Kidney tubule cell (primary cell): ENCODE measurements around the gene LMAN1.
A peak's percentile ranks its signal among the peaks of the same experiment; 100 is the strongest.

Source experiments
- DNase-seq: peaks from one replicate; pipeline ENCODE4 v3.0.0-alpha.2; 2018; ENCODE audit warnings: low spot score

Gene LMAN1, protein sequence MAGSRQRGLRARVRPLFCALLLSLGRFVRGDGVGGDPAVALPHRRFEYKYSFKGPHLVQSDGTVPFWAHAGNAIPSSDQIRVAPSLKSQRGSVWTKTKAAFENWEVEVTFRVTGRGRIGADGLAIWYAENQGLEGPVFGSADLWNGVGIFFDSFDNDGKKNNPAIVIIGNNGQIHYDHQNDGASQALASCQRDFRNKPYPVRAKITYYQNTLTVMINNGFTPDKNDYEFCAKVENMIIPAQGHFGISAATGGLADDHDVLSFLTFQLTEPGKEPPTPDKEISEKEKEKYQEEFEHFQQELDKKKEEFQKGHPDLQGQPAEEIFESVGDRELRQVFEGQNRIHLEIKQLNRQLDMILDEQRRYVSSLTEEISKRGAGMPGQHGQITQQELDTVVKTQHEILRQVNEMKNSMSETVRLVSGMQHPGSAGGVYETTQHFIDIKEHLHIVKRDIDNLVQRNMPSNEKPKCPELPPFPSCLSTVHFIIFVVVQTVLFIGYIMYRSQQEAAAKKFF

GRCh38 chr18:59358712-59359575 is at the start of gene LMAN1:
Gene LMAN1, minus strand, starts transcription at chr18:59359265. Its CDS starts 21 bp downstream, at chr18:59359244.
- peak; percentile 93 for DNase-seq

DNA sequence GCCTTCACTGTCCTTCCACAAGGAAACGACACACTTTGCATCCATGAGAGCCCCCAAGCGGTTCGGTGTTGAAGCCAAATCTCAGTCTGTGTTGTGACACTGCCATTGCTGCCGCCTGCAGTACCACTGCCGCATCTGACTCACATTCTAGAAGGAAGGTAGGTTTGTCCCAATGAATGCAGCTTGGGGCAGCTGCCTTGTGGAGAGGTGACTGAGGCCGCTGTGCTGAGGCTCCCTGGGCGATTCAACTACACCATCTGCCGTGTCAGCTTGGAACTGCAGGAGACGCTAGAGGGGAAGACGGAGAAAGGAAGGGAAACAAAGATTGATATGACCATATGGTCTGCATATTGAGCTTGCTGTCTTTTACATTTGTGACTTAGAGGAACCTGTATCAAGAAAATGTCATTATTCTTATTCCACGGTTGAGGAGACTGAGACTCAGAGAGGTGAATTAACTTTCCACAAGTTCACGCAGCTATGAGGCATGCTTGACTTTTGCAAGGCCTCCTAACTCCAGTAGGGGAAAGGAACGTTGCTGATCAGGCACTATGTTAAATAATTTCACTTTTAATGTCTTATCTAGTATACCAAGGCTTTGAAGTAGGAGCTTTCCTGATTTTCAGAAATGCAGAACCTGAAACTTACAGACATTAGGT is 43.5 kb upstream of the LMAN1 start:
- peak; percentile 93 for DNase-seq

DNA sequence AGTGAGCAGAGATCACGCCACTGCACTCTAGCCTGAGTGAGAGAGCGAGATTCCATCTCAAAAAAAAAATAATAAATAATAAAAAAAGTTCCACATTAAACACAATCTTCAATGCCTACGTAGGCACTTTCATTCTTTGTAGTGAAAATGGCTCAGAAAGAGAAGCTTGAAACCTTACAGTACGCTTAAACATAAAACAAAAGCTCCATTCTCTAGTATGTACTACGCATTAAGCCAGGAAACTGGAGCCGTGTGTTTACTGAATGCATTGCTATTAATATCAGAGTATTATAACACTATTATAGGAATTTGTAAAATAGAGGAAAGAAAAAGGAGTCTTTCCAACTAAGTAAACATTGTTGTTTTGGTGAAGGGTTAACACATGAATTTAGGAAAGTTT is 41.3 kb upstream of the LMAN1 start:
- no peak for DNase-seq

- no peak for DNase-seq
Observed at GRCh38 chr18:59395226-59396175, 36.4 kb upstream of the LMAN1 start.

- no peak for DNase-seq
Observed at GRCh38 chr18:59393381-59393780, 34.3 kb upstream of the LMAN1 start.

- DNase-seq, result no peak
Observed at GRCh38 chr18:59388817-59389216, 29.8 kb upstream of the LMAN1 start.

DNA sequence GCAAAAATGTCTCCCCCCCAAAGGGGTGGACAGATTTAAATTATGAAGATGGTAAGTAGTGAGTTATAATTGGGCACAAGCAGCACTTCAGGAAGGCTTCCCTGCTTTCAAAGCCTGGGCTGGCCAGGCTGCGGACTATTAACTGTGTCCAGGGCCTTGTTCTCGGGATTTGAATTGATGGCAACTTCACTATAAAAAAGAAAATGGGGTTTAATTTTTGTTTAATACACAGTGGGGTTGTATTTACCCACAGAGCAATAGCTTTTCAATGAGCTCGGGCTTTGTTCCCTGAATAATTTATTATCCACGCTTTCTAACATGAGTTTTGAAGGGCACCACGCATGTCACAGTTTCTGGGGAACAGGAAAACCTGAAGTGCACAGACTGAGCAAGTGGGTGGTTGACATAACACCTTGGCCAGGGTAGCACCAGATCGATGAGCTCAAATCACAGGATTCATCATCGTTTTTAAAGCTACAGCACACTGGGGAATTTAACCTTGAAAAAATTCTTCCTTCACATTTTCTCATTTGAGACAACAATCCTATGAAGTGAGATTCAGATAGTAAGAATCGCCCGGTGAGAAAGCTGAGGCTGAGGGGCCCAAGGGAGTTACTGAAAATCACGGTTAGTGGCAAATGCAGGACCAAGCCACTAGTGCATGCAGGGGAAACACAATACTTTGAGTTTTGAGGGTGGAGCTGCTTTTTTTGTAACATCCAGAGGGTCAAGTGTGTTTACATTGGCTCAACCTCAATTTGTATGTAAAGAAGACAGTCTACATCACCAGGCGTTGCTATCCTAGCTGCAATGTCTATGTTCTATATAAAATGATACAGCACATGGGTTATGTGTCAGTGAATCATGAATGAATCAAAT is 28.9 kb upstream of the LMAN1 start:
- no peak for DNase-seq

- DNase-seq, result no peak
Observed at GRCh38 chr18:59386909-59387686, 28.0 kb upstream of the LMAN1 start.

DNA sequence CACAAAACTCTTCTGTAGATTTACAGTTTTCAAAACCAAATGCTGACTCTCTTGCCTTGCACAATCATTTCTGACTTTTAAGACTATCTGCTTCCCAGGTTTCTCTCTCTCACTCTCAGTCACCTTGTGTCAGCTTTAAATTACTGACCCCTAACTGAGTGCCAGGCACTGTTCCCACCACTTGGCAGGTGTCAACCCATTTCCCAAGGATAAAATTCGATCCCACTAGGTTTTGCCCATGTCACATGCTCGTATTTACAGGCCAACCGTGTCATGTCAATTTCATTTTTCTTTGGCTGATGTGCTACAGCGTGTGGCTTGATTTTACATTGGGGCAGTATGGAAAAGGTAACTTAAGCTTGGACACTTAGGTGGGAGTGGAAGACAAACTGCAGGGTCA is 26.1 kb upstream of the LMAN1 start:
- no peak for DNase-seq

GRCh38 chr18:59383851-59384250 is 24.8 kb upstream of the LMAN1 start:
- DNase-seq, result no peak

DNA sequence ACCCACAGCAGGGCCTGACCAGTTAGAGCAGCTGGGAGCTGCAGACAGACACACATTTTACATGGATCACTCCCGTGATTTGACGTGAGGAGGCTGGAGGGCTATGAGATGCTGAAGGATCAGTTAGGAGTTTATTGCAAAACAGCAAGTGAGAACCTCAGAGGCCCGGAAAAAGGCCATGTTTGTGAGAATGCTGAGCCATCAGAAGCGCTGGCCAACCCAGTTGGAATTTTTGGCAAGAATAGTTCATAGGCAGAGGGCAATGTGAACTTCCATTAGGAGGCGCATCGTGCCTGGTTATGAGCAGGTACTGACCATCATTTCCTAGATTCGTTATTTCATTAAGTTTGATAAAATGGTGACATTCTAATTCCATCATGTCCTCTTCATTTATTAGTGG is 23.3 kb upstream of the LMAN1 start:
- DNase-seq, result no peak

GRCh38 chr18:59381949-59382348 is 22.9 kb upstream of the LMAN1 start:
- DNase-seq, result no peak

- no peak for DNase-seq
Observed at GRCh38 chr18:59380706-59381105, 21.6 kb upstream of the LMAN1 start.

DNA sequence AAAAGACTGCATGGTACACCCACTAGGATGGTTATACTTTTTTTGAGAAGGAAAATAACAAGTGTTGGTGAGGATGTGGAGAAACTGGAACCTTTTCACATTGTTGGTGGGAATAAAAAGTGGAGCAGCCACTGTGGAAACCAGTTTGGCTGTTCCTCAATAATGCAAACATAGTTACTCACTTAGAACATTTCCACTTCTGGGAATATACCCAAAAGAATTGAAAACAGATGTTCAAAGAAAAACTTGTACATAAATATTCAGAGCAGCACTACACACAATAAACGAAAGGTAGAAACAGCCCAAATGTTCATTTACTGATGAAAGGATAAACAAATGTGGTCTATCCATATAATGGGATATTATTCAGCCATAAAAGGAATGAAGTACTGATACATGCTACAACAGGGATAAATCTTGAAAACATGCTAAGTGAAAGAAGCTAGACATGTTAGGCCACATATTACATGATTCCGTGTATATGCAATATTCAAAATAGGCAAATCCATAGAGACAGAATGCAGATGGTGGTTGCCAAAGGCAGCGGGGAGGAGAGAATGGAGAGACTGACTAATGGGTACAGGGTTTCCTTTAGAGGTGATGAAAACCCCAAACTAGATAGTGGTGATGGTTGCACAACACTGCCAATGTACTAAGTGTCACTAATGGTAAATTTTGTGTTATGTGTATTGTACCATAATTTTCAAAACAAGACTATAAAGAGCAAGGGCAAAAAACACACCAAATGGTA is 20.9 kb upstream of the LMAN1 start:
- no peak for DNase-seq

GRCh38 chr18:59377613-59378337 is 18.7 kb upstream of the LMAN1 start:
- no peak for DNase-seq

GRCh38 chr18:59376351-59376935 is 17.4 kb upstream of the LMAN1 start:
- no peak for DNase-seq

GRCh38 chr18:59374128-59374527 is 15.1 kb upstream of the LMAN1 start:
- no peak for DNase-seq

DNA sequence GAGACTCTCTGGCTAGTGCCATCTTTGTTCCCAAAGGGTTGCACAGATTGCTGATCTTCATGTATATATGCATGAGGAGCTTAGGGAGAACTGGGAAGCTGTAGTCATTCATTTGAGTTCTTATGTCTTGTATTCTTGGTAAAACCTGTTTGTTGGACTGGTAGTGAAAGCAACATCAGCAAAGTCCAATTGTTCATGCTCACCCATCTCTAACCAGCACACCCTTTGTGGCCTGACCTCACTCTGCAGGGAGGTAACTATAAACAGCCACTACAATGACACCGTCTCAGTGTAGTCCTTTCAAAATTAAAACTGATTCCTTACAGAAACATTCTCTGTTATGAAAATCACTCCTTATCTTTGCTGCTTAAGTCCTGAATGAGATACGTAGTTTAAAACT is 13.9 kb upstream of the LMAN1 start:
- DNase-seq, result peak; percentile 22
